LHCN-M2 (cell line): ENCODE measurements around the gene KCNK2. TPM values are rescaled to one million over a fixed set of nuclear protein-coding genes. Genes with fewer than 3 reads are reported as not detected.
"Not testable (repeated sequence)": the region's sequence is repeated elsewhere in the genome, so short reads cannot be mapped to it uniquely, and the experiment has no call there.

ENCODE experiments used
- DNase-seq: peaks from one replicate; pipeline ENCODE4 v3.0.0-alpha.2; 2012; ENCODE audit warnings: low read depth
- total RNA-seq: library from RNA; depleted of rRNA; stranded (reverse); fragments of >200 nt; gene quantifications from 2 replicates; pipeline ENCODE4 v1.2.3, GENCODE V29; 2014

The KCNK2 gene
- total RNA-seq, 1 experiment from 2014 or later = 6.8 TPM

DNA sequence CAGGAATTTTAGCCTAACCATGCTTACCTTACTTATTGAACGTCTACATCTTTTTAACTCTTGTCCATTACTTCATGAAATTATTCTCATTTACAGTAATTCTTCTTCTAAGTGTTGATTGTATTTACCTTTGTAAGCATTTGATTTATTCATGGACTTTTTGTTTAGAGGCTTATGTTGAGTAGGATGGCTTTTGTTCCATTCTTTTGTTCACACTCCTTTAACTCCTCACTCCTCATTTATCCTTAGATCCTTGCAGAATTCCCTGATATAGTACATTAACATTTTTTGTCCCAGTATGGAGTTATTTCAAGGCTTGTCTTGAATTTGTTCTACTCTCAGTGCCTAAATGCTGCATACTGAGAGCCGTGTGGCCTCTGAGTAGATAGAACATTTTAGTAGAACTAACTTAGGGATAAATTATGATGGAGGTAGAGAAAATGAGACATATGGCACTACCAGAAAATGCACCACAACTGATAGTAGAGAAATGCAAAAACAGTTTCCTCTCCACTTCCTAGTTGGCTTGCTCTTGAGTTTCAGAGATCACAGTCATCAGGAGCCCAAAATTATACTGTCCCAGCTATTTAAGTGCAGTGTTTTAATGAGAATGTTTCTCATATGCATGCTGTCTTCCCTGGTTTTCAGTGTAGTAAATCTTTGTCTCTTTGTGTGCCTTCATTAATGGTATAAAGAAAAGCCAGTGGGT, 69.5 kb downstream of the KCNK2 start:
- no peak for DNase-seq

- peak; percentile 64 for DNase-seq
Observed at GRCh38 chr1:215156232-215156631, 73.7 kb downstream of the KCNK2 start.

DNA sequence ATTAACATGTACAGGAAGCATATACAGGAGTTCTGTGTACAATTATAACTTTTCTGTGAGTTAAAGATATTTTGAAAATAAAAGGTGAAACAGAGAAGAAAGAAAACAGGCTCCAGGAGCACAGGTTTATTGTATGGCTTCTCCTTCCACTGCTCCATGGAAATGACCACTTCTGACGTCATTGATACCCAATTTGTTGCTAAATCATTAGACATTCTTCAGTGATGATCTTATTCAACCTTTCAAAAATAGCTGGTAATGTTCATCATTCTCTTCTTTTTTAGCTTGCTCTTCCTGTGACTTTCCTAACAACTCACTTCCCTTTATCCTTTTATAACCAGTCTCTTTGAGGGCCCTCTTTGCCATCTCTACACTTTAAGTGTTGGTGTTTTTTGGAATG, 77.8 kb downstream of the KCNK2 start:
- DNase-seq = peak; percentile 37

DNA sequence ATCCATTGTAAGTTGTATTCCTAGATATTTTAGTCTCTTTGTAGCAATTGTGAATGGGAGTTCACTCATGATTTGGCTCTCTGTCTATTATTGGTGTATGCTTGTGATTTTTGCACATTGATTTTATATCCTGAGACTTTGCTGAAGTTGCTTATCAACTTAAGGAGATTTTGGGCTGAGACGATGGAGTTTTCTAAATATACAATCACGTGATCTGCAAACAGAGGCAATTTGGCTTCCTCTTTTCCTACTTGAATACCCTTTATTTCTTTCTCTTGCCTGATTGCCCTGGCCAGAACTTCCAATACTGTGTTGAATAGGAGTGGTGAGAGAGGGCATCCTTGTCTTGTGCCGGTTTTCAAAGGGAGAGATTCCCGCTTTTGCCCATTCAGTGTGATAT, 80.6 kb downstream of the KCNK2 start:
- DNase-seq = not testable (repeated sequence)

- peak; percentile 75 for DNase-seq
Observed at GRCh38 chr1:215166886-215167285, 84.3 kb downstream of the KCNK2 start.

GRCh38 chr1:215181518-215181917, 99.0 kb downstream of the KCNK2 start:
- no peak for DNase-seq

GRCh38 chr1:215185067-215185620, 102.6 kb downstream of the KCNK2 start:
- DNase-seq = no peak

DNA sequence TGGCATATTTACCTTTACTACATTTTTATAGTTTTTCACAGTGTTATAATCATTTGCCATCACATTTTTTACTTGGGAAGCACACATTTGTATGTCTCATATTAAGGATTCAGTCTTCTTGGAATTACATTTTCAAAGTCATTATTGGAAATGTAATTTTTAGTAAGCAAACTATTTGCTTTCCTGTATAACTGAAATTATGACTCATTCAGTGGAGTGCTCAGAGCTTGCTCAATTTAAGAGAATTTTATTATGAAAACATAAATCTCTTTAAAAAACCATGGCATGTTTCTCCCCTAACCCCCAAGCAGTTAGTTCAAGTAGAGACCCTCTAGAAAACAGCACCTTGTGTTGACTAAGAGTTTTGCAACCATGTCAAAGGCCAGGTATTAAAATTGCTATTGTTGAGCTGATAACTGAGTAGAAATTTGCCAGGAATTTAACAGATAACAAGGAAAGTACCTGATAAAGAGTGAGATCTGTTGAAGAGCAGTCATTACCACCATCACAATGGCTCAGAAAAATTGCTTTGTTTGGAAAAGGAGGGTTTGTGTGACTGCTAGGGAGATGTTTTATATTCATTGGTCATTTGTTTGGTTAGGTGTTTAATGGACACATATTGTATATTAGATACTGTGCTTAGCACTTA, 105.9 kb downstream of the KCNK2 start:
- DNase-seq = no peak

DNA sequence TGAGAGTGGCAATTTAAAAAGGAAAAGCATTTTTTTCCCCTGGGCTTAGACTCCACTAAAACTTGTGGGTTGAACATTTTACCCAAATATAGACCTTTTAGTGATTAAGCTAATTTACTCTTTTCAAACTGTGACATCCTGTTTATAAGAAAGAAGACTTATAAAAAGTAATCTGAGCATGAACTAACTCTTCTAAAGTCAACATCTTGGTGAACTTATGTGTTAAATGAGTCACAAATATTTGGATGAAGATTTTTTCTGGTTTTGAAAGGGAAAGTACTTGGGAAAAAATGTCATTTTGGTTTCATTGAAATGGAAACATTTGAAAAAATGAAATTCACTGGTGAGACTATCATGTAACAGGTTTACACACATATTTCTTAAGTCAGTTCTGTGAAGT, 109.8 kb downstream of the KCNK2 start:
- DNase-seq = peak; percentile 91

DNA sequence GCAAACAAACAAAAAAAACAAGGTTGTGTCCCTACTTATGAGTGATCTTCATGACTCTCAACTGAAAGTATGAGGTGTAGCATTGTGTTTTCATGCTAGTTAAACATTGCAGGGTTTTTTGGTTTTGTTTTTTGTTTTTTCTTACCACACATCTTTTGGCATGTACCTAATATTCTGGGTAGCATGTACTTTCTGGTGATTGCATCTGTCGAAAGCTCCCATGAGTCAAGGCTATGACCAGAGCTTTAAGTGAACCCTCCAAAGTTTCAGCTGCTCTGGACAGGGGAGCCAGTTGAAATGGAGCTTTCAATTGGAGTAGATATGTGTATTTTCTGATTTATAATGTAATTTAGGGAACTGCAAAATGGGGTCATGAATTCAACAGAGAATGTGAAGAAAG, 115.5 kb downstream of the KCNK2 start:
- DNase-seq = peak; percentile 72

DNA sequence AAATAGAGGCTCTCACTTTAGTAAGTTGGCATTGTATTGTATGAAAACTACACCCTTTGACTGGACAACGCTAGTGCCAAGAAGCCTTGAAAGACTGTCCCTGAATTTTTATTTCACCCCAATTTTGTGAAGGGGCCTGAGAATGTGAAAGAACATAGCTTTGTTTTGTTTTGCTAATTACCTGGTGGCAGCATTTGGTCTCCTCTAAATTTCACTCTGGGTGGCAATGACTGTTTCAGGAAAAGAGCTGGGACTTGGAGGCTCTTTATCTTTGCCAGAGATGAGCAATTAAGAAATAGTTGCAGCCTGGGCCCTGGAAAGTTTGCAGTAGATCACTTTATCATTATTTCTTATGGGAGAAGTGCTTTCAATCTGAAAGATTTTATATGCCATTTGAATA, 117.6 kb downstream of the KCNK2 start:
- no peak for DNase-seq

- DNase-seq = peak; percentile 46
Observed at GRCh38 chr1:215201283-215201682, 118.7 kb downstream of the KCNK2 start.

DNA sequence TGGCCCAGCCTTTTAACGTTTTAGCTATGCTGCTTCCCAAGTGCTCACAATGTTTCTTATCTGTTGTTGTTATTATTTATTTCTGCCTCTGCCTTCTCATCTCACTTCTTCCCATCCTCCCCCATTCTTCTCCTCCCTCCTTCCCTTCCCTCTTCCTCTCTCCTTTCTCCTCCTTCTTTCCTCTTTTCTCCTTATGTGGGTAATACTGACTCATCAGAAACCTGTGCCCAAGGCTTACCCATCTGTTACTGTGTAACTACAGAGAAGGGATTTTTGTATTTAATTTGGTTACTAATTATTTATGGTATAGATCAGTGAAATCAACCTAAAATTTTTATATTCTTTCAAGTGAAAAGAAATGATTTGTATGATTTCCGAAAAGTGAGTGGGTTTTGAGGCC, 120.3 kb downstream of the KCNK2 start:
- DNase-seq = no peak

DNA sequence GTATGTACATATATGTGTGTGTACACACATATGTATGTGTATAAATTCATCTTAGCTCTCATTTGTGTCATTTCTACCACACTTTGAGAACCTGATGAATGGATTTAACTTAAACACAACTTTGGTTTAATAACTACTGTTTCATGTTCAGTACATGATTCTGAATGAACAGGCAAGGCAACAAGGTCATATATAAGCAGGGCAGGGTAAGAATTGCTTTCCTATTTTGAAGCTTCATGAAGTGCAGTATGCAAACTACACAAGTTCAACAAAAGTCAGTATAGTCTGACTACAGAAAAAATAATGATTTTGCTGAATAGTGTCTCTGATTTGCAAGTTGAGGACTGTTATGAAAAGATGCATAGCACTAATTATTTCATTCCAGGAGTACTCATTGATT, 127.6 kb downstream of the KCNK2 start:
- DNase-seq = no peak

DNA sequence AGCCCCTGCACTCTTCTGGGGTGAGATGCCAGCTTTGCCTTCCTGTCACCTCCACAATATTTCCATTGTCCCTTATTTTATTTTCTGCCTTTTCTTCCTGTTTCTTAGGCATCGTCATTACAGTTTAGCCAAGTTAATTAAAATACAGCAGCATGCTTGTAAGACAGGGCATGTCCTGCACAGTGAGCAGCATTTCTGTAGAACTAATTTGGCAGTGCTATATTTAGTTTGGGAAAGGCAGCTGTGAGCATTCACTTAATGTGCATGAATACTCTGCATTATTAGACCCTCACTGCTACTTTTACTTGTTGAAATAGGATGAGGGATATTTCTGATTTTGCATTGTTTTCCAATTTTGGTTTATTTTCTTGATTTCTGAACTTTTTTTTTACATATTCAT, 133.3 kb downstream of the KCNK2 start:
- DNase-seq = no peak

GRCh38 chr1:215219372-215219771, 136.8 kb downstream of the KCNK2 start:
- DNase-seq = peak; percentile 26

- no peak for DNase-seq
Observed at GRCh38 chr1:215220346-215220745, 137.8 kb downstream of the KCNK2 start.

- DNase-seq = peak; percentile 18
Observed at GRCh38 chr1:215226757-215227156, 144.2 kb downstream of the KCNK2 start.

- no peak for DNase-seq
Observed at GRCh38 chr1:215228193-215228592, 145.7 kb downstream of the KCNK2 start.

DNA sequence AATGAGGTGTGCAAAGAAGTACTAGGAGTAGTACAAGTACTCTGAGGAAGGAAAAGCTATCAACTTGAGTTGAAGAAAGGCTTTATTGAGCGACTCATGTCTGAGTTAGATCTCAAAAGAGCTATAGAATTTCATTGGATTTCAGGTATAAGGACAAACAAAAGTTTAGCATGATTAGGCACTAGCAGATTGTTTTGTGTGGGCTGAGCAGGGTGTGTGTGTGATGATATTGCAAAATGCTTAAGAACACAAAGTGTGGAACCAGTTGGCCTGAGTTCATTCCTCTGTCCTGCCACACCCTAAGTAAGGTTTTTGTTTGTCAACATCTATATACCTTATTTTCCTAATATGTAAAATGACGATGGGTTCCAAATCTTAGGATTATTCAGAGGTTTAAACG, 158.9 kb downstream of the KCNK2 start:
- DNase-seq = no peak

DNA sequence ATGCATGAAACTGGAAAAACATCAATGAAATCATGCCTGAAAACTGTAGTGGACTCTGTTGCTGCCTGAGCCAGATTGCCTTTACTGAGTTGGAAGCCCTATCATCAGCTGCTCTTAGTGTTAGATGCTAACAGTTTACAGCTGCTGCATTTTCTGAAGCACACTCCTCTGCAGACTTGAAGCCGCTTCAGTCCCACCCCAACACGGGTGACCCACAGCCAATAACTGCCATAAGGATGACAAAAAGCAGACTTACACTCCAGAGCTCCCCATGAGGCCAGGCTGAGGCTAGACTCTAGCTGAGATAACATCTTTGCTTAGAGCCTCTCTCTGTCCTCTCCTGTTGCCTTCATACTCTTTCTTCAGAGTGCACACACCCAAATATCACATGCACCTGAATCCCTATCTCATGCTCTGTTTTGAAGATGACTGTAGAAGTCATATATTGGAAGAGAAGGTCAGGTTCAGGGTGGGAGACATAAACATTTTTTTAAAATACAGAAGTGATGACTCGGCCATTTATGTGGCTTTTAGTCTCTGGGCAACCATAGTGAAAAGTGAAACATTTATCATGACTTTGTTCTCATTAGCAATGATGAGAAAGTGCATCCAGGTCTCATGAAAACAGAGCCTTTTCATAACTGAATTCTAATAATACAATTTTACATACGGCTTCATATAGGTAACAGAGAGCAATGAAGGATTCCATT, 161.0 kb downstream of the KCNK2 start:
- peak; percentile 15 for DNase-seq

DNA sequence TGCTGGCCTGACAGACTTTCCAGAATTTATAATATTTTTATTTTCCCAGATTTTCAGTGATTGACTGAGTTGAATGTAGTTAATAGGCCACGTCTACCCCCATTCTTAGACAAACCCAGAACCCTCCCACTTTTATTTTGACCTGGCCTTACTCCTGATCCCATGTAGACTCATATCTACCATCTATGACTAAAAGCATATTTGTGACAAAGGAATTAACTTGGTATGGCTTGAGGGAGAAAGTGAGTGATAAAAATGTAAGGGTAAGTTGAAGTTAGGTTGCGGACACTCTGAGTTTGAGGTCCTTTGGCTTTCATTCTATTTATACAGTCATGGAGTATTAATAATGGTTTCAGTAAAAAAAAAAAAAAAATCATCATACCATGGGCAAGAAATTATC, 168.4 kb downstream of the KCNK2 start:
- DNase-seq = no peak
